Stomach (tissue), 4 donors: ENCODE results near the gene PRRT4.

ENCODE experiments used
- EP300 ChIP-seq: sonication (generic); formaldehyde crosslinking; IDR thresholded peaks from one replicate; pipeline ENCODE4 v1.6.1; 2017; ENCODE audit warnings: antibody characterized with exemption
- POLR2A ChIP-seq, 4 donors: fragments of 450-650 bp; IDR thresholded peaks; one replicate each; pipeline ENCODE4 v1.6.1; 2016; ENCODE audit warnings: antibody characterized with exemption in 4 of 4, control low read depth in 2 of 4, mild to moderate bottlenecking in 1 of 4, moderate library complexity in 1 of 4
- POLR2AphosphoS5 ChIP-seq, 3 donors: sonication (generic); formaldehyde crosslinking; IDR thresholded peaks; one replicate each; pipeline ENCODE4 v1.6.1; 2016; ENCODE audit warnings: antibody characterized with exemption in 3 of 3
- TF ChIP-seq, protein P1 (sequence below), 7 experiments: fragments of 450-650 bp in 4 of 7; fragments of 200-600 bp in 3 of 7; sonication (generic) in 3 of 7; IDR thresholded peaks; one replicate each; pipeline ENCODE4 v1.5.1; 2016 to 2019; ENCODE audit warnings: antibody characterized with exemption in 7 of 7, control low read depth in 2 of 7, mild to moderate bottlenecking in 1 of 7

- TF ChIP-seq, protein P1, sequence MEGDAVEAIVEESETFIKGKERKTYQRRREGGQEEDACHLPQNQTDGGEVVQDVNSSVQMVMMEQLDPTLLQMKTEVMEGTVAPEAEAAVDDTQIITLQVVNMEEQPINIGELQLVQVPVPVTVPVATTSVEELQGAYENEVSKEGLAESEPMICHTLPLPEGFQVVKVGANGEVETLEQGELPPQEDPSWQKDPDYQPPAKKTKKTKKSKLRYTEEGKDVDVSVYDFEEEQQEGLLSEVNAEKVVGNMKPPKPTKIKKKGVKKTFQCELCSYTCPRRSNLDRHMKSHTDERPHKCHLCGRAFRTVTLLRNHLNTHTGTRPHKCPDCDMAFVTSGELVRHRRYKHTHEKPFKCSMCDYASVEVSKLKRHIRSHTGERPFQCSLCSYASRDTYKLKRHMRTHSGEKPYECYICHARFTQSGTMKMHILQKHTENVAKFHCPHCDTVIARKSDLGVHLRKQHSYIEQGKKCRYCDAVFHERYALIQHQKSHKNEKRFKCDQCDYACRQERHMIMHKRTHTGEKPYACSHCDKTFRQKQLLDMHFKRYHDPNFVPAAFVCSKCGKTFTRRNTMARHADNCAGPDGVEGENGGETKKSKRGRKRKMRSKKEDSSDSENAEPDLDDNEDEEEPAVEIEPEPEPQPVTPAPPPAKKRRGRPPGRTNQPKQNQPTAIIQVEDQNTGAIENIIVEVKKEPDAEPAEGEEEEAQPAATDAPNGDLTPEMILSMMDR (IDR thresholded peaks at IDR 0.05): no peak
- TF ChIP-seq POLR2AphosphoS5 (IDR thresholded peaks at IDR 0.05): no peak
- no peak for TF ChIP-seq POLR2A (IDR thresholded peaks at IDR 0.05)
- no peak for TF ChIP-seq EP300
Measured at GRCh38 chr7:128344431-128344774, 17.1 kb downstream of the PRRT4 start.
